CD4-positive, alpha-beta memory T cell (primary cell): ENCODE data around the gene DUSP12. TPM values are rescaled to one million over a fixed set of nuclear protein-coding genes. Genes with fewer than 3 reads are reported as not detected.

ENCODE experiments used
- CTCF ChIA-PET: fragments of 350-600 bp; sonication (Branson Sonifier 250); formaldehyde crosslinking; loops from one replicate; lab custom pipeline; 2021; ENCODE audit warnings: inconsistent platforms; ENCODE audit not compliant: partially characterized antibody; lab: Charles Lee
- POLR2A ChIA-PET: fragments of 350-600 bp; sonication (Branson Sonifier 250); formaldehyde crosslinking; loops from one replicate; lab custom pipeline; 2021; ENCODE audit not compliant: partially characterized antibody; lab: Charles Lee
- DNase-seq, 5 donors: peaks; one replicate each; pipeline versions ENCODE4 v3.0.0 to v3.0.0-alpha.2; 2020 to 2022; ENCODE audit warnings: mixed read lengths in 1 of 5
- H3K27ac ChIP-seq: one replicate; pipeline ENCODE4 v1.7.0; 2013; ENCODE audit warnings: low read depth, low read length
- H3K27me3 ChIP-seq: 2 replicates; pipeline ENCODE4 v1.7.0; 2013; ENCODE audit warnings: mild to moderate bottlenecking, low read length, moderate library complexity; ENCODE audit not compliant: insufficient read depth
- H3K36me3 ChIP-seq: 2 replicates; pipeline ENCODE4 v1.7.0; 2013; ENCODE audit warnings: mild to moderate bottlenecking, low read length, moderate library complexity; ENCODE audit not compliant: insufficient read depth
- H3K4me1 ChIP-seq: 2 replicates; pipeline ENCODE4 v1.7.0; 2013; ENCODE audit warnings: mild to moderate bottlenecking, low read length, moderate library complexity; ENCODE audit not compliant: insufficient read depth
- H3K4me3 ChIP-seq, 2 donors: one replicate each; pipeline ENCODE4 v1.7.0; 2013; ENCODE audit warnings: low read length in 2 of 2, mild to moderate bottlenecking in 1 of 2
- H3K9me3 ChIP-seq, 2 donors: one replicate each; pipeline ENCODE4 v1.7.0; 2013; ENCODE audit warnings: low read length in 2 of 2, control low read depth in 1 of 2; ENCODE audit not compliant: control insufficient read depth in 1 of 2
- H3K27ac Mint-ChIP-seq, 7 donors: one replicate each; pipeline ENCODE4 v1.8.0; 2020 to 2021; ENCODE audit warnings: mixed read lengths in 7 of 7, mild to moderate bottlenecking in 6 of 7, inconsistent platforms in 3 of 7, moderate library complexity in 3 of 7
- H3K27me3 Mint-ChIP-seq, 2 donors: one replicate each; pipeline ENCODE4 v1.8.0; 2020 to 2021; ENCODE audit warnings: mixed read lengths in 2 of 2
- H3K36me3 Mint-ChIP-seq, 2 donors: one replicate each; pipeline ENCODE4 v1.8.0; 2020 to 2021; ENCODE audit warnings: mixed read lengths in 2 of 2, inconsistent platforms in 1 of 2, mild to moderate bottlenecking in 1 of 2
- H3K4me1 Mint-ChIP-seq, 4 donors: one replicate each; pipeline ENCODE4 v1.8.0; 2020 to 2021; ENCODE audit warnings: mixed read lengths in 4 of 4, mild to moderate bottlenecking in 1 of 4
- H3K4me3 Mint-ChIP-seq, 8 donors: one replicate each; pipeline ENCODE4 v1.8.0; 2020 to 2021; ENCODE audit warnings: mixed read lengths in 8 of 8, mild to moderate bottlenecking in 7 of 8, moderate library complexity in 6 of 8, inconsistent platforms in 3 of 8
- H3K9me3 Mint-ChIP-seq, 8 donors: one replicate each; pipeline ENCODE4 v1.8.0; 2020 to 2021; ENCODE audit warnings: mixed read lengths in 8 of 8, mild to moderate bottlenecking in 5 of 8, inconsistent platforms in 3 of 8, moderate library complexity in 1 of 8
- intact Hi-C: fragments of 100-400 bp; cut with micrococcal nuclease; formaldehyde crosslinking; loops from one replicate; pipeline ENCODE4 v1.15.1; 2023
- polyA plus RNA-seq, 2 donors: library from polyadenylated mRNA; unstranded; fragments of 300-500 nt; fragmentation: Illumina TruSeq; gene quantifications; one replicate each; pipeline ENCODE4 v1.2.3, GENCODE V29; 2021
- total RNA-seq, 2 experiments: library from RNA; stranded (reverse); gene quantifications; one replicate each; pipeline ENCODE4 v1.2.3, GENCODE V29; 2021

Gene DUSP12
- total and polyA plus RNA-seq, 4 experiments from 2014 or later: 30.4 to 86.5 (median 42.7) TPM

DNA sequence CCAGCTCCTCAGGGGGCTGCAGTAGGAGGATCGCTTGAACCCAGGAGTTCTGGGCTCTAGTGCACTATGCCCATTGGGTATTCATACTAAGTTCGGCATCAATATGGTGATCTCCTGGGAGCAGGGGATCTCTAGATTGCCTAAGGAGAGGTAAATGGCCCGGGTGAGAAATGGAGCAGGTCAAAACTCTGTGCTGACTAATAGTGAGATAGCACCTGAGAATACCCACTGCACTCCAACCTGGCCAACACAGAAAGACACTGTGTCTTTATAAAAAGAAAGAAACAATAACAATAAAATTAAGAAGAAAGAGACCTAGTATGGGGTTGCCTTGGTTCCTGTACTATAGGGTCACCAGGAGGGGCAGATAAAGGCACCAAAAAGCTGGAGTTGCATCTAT, 13.7 kb upstream of the DUSP12 start:
- Mint-ChIP-seq H3K4me3 (no peak overlapping the region), H3K4me1 (peaks cover 1 to 29% (median 18%) of the 10 kb centered on the region in 4 donors), H3K27me3 (peaks cover 0 to 1% of the 10 kb centered on the region in 2 donors), H3K9me3 (no peaks in the 10 kb centered on the region), H3K36me3 (no peaks in the 10 kb centered on the region), H3K27ac (peak overlapping the region in 1 of 7 donors; percentile 18)
- H3K4me3 ChIP-seq: no peak overlapping the region
- no peaks in the 10 kb centered on the region for H3K9me3 ChIP-seq
- CTCF ChIA-PET: interaction anchor here (0.7 to 8.0 kb wide), 3 partner anchors 8 to 248 kb away, joined by 3 to 103 read pairs (median 51); no protein-coding TSS in a partner anchor
- peaks cover 17% of the 10 kb centered on the region for H3K4me1 ChIP-seq
- intact Hi-C loops: no loop called here
- no peaks in the 10 kb centered on the region for H3K27me3 ChIP-seq
- no peak overlapping the region for H3K27ac ChIP-seq
- no peaks in the 10 kb centered on the region for H3K36me3 ChIP-seq
- DNase-seq: no peak
- POLR2A ChIA-PET: interaction anchor here (0.9 to 8.1 kb wide), 2 partner anchors 8 to 14 kb away, joined by 3 to 104 read pairs; partner anchors contain the start of gene DUSP12

DNA sequence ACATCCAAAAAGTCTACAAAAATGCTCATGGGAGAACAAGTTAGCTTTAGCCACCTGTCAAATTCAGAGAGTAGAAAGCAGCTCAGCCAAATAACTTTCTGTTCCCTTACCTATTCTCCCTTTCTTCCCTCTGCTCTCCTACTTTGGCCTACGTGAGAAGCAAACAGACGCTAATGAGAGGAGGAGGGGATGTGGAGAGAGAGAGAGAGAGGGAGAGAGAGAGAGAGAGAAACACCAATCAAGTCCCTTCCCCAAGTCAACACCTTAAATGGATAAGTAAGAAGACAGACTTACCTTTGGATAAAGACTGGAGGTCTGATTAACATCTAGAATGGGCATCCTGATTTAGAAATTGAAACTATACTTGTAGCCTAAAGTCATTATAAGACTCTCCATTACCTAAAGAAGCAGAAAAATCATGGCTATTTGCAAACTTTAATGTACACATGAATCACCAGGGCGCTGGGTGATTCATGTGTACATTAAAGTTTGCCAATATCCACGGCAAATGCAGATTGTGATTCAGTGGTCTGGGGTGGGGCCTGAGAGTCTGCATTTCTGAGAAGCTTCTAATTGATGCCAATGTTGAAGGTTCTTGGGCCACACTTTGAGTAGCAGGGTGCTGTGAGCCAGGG, 13.1 kb upstream of the DUSP12 start:
- Mint-ChIP-seq H3K4me1 (peaks cover 3 to 31% (median 21%) of the 10 kb centered on the region in 4 donors), H3K27me3 (peaks cover 0 to 1% of the 10 kb centered on the region in 2 donors), H3K27ac (peak overlapping the region in 3 of 7 donors; percentile 14 to 59 (median 18)), H3K36me3 (no peaks in the 10 kb centered on the region), H3K4me3 (peak overlapping the region in 1 of 8 donors; percentile 59), H3K9me3 (no peaks in the 10 kb centered on the region)
- POLR2A ChIA-PET: interaction anchor here (0.9 to 8.1 kb wide), 2 partner anchors 9 to 13 kb away, joined by 3 to 104 read pairs; partner anchors contain the start of gene DUSP12
- Histone ChIP-seq H3K27me3 (no peaks in the 10 kb centered on the region), H3K27ac (no peak overlapping the region), H3K4me1 (peaks cover 22% of the 10 kb centered on the region), H3K36me3 (no peaks in the 10 kb centered on the region), H3K4me3 (no peak overlapping the region), H3K9me3 (no peaks in the 10 kb centered on the region)
- CTCF ChIA-PET: interaction anchor here (1.0 to 8.0 kb wide), 4 partner anchors 8 to 249 kb away, joined by 3 to 103 read pairs (median 34); no protein-coding TSS in a partner anchor
- intact Hi-C loops: no loop called here
- DNase-seq: no peak

GRCh38 chr1:161737625-161738024, 12.0 kb upstream of the DUSP12 start:
- DNase-seq: no peak
- no peaks in the 10 kb centered on the region for H3K27me3 ChIP-seq
- Mint-ChIP-seq H3K4me3 (no peak overlapping the region), H3K36me3 (no peaks in the 10 kb centered on the region), H3K27ac (no peak overlapping the region), H3K4me1 (peaks cover 3 to 30% (median 22%) of the 10 kb centered on the region in 4 donors), H3K27me3 (peaks cover 0 to under 1% of the 10 kb centered on the region in 2 donors), H3K9me3 (no peaks in the 10 kb centered on the region)
- no peak overlapping the region for H3K27ac ChIP-seq
- ChIA-PET CTCF (interaction anchor here (0.7 to 8.0 kb wide), 16 partner anchors 10 to 515 kb away, joined by 3 to 103 read pairs (median 4); partner anchors contain the start of genes DUSP12 and FCRLB), POLR2A (interaction anchor here (2.4 to 8.1 kb wide), 2 partner anchors 10 to 12 kb away, joined by 19 to 104 read pairs; partner anchors contain the start of gene DUSP12)
- no peaks in the 10 kb centered on the region for H3K36me3 ChIP-seq
- intact Hi-C loops: no loop called here
- H3K4me3 ChIP-seq: no peak overlapping the region
- H3K9me3 ChIP-seq: no peaks in the 10 kb centered on the region
- H3K4me1 ChIP-seq: peaks cover 22% of the 10 kb centered on the region

DNA sequence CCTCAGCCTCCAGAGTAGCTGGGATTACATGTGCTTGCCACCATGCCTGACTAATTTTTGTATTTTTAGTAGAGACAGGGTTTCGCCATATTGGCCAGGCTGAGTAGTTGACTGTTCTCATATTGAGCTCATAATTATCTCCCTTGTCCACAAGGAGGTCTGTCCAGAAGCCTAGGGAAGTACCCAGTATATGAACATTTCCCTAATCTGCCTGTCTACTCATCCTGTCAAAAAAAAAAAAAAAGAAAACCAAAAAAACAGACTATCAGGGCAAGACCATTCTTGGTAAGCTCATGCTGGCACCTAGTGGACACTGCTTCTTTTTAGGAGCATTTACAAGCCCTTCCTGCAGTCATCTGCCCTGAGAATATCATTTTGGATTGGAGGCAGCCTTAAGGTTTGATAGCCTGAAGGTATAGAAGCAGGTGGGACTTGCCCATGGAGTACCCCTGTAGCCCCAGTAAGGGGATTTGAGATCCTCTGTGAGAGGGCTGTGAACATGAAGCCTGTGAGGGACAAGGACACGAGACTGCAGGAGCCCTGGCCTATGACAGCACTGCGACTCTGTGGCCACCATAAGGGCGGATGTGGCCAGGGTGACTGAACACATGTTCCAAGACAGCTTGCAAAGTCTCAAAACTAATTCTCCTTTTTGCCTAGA, 10.8 kb upstream of the DUSP12 start:
- peaks cover 3 to 30% (median 22%) of the 10 kb centered on the region in 4 donors for H3K4me1 Mint-ChIP-seq
- H3K36me3 Mint-ChIP-seq: no peaks in the 10 kb centered on the region
- Histone ChIP-seq H3K36me3 (no peaks in the 10 kb centered on the region), H3K9me3 (no peaks in the 10 kb centered on the region), H3K27ac (no peak overlapping the region), H3K27me3 (no peaks in the 10 kb centered on the region), H3K4me1 (peaks cover 22% of the 10 kb centered on the region), H3K4me3 (no peak overlapping the region)
- no peaks in the 10 kb centered on the region for H3K27me3 Mint-ChIP-seq
- peak; percentile 49 to 66 (median 55) for DNase-seq
- H3K27ac Mint-ChIP-seq: peak overlapping the region; percentile 25 to 65 (median 37)
- ChIA-PET POLR2A (interaction anchor here (0.7 to 8.1 kb wide), 5 partner anchors 8 to 208 kb away, joined by 3 to 104 read pairs (median 4); partner anchors contain the start of gene DUSP12), CTCF (interaction anchor here (0.6 to 8.0 kb wide), 23 partner anchors 9 to 516 kb away, joined by 3 to 103 read pairs (median 4); partner anchors contain the start of genes DUSP12 and FCRLB)
- H3K4me3 Mint-ChIP-seq: peak overlapping the region in 4 of 8 donors; percentile 11 to 61 (median 36)
- intact Hi-C loops: no loop called here
- no peaks in the 10 kb centered on the region for H3K9me3 Mint-ChIP-seq

DNA sequence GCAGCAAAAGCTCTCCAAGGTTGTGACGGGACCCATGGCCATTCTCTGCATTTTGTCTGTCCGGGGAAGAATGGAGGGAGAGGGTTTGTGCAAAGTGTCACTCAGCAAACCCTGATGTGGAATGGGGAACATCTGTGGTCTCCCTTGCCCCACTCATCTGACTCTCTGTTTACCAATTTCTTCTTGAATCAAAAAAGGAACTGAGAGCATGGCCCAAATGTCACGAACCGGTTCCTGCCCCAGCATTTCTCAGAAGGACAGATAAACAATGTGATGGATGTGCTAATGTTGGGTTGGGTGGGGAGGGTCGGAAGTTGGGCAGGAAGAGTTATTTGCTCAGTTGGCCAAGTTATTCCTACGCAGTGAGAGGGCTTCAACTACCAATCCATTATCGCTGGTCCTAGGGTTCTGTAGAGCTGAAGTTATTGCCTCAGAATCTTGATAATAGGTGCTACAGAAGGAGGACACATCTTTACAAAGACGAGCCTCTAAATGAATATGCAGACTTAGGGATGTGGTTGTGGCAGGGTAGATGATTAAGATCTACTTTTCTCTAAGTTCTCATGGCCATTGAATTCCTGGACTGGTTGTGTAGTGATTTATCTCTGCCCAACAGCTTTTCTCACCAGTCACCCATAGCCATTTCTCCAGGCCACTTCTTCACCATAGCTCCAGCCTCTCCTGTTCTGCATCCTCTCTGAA, 9.6 kb upstream of the DUSP12 start:
- intact Hi-C loops: loop anchor here (10.0 kb wide), 1 partner anchor 515 kb away; the partner anchor contains the start of genes APOA2 and TOMM40L
- DNase-seq: no peak
- peaks cover 0 to 3% of the 10 kb centered on the region in 2 donors for H3K27me3 Mint-ChIP-seq
- Histone ChIP-seq H3K27ac (no peak overlapping the region), H3K4me3 (no peak overlapping the region), H3K36me3 (no peaks in the 10 kb centered on the region), H3K27me3 (no peaks in the 10 kb centered on the region), H3K4me1 (peaks cover 22% of the 10 kb centered on the region), H3K9me3 (no peaks in the 10 kb centered on the region)
- H3K27ac Mint-ChIP-seq: peak overlapping the region in 4 of 7 donors; percentile 1 to 39 (median 20)
- ChIA-PET POLR2A (interaction anchor here (1.2 to 8.1 kb wide), 3 partner anchors 10 to 13 kb away, joined by 5 to 104 read pairs (median 19); partner anchors contain the start of gene DUSP12), CTCF (interaction anchor here (0.7 to 8.0 kb wide), 12 partner anchors 10 to 510 kb away, joined by 3 to 103 read pairs (median 12); partner anchors contain the start of gene DUSP12)
- H3K4me1 Mint-ChIP-seq: peaks cover 6 to 34% (median 22%) of the 10 kb centered on the region in 4 donors
- no peaks in the 10 kb centered on the region for H3K9me3 Mint-ChIP-seq
- no peak overlapping the region for H3K4me3 Mint-ChIP-seq
- H3K36me3 Mint-ChIP-seq: no peaks in the 10 kb centered on the region

DNA sequence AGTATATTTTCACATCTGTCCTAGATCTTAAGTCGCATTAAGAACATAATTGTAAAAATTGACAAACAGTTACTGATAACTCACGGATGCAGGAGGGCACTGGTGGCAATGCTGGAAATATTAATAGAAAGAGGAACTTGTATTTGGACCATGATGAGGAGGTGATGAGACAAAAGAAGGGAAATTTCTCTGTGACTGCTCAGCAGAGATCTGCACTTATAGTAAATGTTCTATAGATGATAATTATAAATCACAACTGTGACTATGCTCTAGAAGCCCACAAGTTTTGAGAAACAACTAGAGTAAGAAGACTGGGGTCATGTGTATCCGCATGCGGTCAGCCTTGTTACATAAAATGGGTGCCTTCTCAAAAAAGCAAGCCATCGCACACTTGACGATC, 8.7 kb upstream of the DUSP12 start:
- intact Hi-C loops: loop anchor here (1.0 to 10.0 kb wide), 4 partner anchors 15 to 516 kb away; partner anchors contain the start of genes APOA2 and TOMM40L
- H3K4me3 Mint-ChIP-seq: no peak overlapping the region
- peak overlapping the region in 1 of 7 donors; percentile 43 for H3K27ac Mint-ChIP-seq
- Histone ChIP-seq H3K4me1 (peaks cover 22% of the 10 kb centered on the region), H3K27ac (no peak overlapping the region), H3K27me3 (no peaks in the 10 kb centered on the region), H3K4me3 (no peak overlapping the region), H3K36me3 (no peaks in the 10 kb centered on the region), H3K9me3 (no peaks in the 10 kb centered on the region)
- H3K9me3 Mint-ChIP-seq: no peaks in the 10 kb centered on the region
- H3K36me3 Mint-ChIP-seq: no peaks in the 10 kb centered on the region
- H3K27me3 Mint-ChIP-seq: peaks cover 0 to 7% of the 10 kb centered on the region in 2 donors
- CTCF ChIA-PET: interaction anchor here (0.7 to 8.0 kb wide), 12 partner anchors 9 to 296 kb away, joined by 3 to 103 read pairs (median 8); partner anchors contain the start of gene DUSP12
- POLR2A ChIA-PET: interaction anchor here (0.5 to 8.1 kb wide), 5 partner anchors 9 to 201 kb away, joined by 3 to 104 read pairs (median 3); partner anchors contain the start of gene DUSP12
- no peak for DNase-seq
- H3K4me1 Mint-ChIP-seq: peaks cover 6 to 34% (median 22%) of the 10 kb centered on the region in 4 donors
